GM21717 (cell line): ENCODE results near the gene TMEM258.

ENCODE experiments used
- ATAC-seq: cut with Tn5 transposase; IDR thresholded peaks from one replicate; pipeline ENCODE4 v1.9.1; 2021; ENCODE audit warnings: mild to moderate bottlenecking, moderate library complexity; ENCODE audit not compliant: unreplicated experiment

The TMEM258 gene

GRCh38 chr11:61826930-61827570, 34.7 kb upstream of the TMEM258 start:
- no peak for ATAC-seq

GRCh38 chr11:61820174-61820573, 27.8 kb upstream of the TMEM258 start:
- ATAC-seq = no peak

- no peak for ATAC-seq
Measured at GRCh38 chr11:61817471-61818202, 25.2 kb upstream of the TMEM258 start.

GRCh38 chr11:61816736-61817455, 24.5 kb upstream of the TMEM258 start, which contains the start of gene FADS1:
Gene FADS1, minus strand, starts transcription at chr11:61817003. Its CDS starts 74 bp downstream, at chr11:61816929.
- ATAC-seq = peak; percentile 48

- ATAC-seq = peak; percentile 29
Measured at GRCh38 chr11:61815790-61816735, 23.7 kb upstream of the TMEM258 start.

- peak; percentile 43 for ATAC-seq
Measured at GRCh38 chr11:61814958-61815789, 22.8 kb upstream of the TMEM258 start.

- ATAC-seq = no peak
Measured at GRCh38 chr11:61814247-61814957, 22.0 kb upstream of the TMEM258 start.

GRCh38 chr11:61812736-61813411, 20.5 kb upstream of the TMEM258 start:
- no peak for ATAC-seq

- no peak for ATAC-seq
Measured at GRCh38 chr11:61811831-61812230, 19.4 kb upstream of the TMEM258 start.

GRCh38 chr11:61810671-61811175, 18.3 kb upstream of the TMEM258 start:
- ATAC-seq = no peak

GRCh38 chr11:61806785-61807184, 14.4 kb upstream of the TMEM258 start:
- ATAC-seq = no peak

- no peak for ATAC-seq
Measured at GRCh38 chr11:61805146-61805545, 12.7 kb upstream of the TMEM258 start.

GRCh38 chr11:61803889-61804647, 11.7 kb upstream of the TMEM258 start:
- ATAC-seq = no peak

- no peak for ATAC-seq
Measured at GRCh38 chr11:61802605-61803004, 10.2 kb upstream of the TMEM258 start.

- no peak for ATAC-seq
Measured at GRCh38 chr11:61800331-61801281, 8.2 kb upstream of the TMEM258 start.

- ATAC-seq = no peak
Measured at GRCh38 chr11:61799665-61800284, 7.4 kb upstream of the TMEM258 start.
